SK-N-SH treated with all-trans-retinoic acid at 6 μM for 48 hours (cell line): Measurements from ENCODE around the gene DPYSL3.

ENCODE experiments used
- GLIS3 ChIP-seq: fragments of 250-450 bp; sonication (Bioruptor Pico); IDR thresholded peaks from 2 replicates; pipeline ENCODE4 v1.5.0; 2020; ENCODE audit warnings: mild to moderate bottlenecking, moderate library complexity
- RARB ChIP-seq: fragments of 250-450 bp; sonication (Bioruptor Pico); IDR thresholded peaks from 2 replicates; pipeline ENCODE4 v1.8.0; 2021; ENCODE audit warnings: mild to moderate bottlenecking, moderate library complexity
- TF ChIP-seq, protein P1 (sequence below): fragments of 250-450 bp; sonication (Bioruptor Pico); IDR thresholded peaks from 2 replicates; pipeline ENCODE4 v1.5.1; 2021; ENCODE audit warnings: mild to moderate bottlenecking, moderate library complexity
- TF ChIP-seq, protein P2 (sequence below): fragments of 250-450 bp; sonication (Bioruptor Pico); IDR thresholded peaks from 2 replicates; pipeline ENCODE4 v1.5.1; 2020; ENCODE audit warnings: low read depth, mild to moderate bottlenecking, moderate library complexity

- TF ChIP-seq, protein P1, sequence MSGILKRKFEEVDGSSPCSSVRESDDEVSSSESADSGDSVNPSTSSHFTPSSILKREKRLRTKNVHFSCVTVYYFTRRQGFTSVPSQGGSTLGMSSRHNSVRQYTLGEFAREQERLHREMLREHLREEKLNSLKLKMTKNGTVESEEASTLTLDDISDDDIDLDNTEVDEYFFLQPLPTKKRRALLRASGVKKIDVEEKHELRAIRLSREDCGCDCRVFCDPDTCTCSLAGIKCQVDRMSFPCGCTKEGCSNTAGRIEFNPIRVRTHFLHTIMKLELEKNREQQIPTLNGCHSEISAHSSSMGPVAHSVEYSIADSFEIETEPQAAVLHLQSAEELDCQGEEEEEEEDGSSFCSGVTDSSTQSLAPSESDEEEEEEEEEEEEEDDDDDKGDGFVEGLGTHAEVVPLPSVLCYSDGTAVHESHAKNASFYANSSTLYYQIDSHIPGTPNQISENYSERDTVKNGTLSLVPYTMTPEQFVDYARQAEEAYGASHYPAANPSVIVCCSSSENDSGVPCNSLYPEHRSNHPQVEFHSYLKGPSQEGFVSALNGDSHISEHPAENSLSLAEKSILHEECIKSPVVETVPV (CRISPR knock-in tag), result no peak
- TF ChIP-seq, protein P2, sequence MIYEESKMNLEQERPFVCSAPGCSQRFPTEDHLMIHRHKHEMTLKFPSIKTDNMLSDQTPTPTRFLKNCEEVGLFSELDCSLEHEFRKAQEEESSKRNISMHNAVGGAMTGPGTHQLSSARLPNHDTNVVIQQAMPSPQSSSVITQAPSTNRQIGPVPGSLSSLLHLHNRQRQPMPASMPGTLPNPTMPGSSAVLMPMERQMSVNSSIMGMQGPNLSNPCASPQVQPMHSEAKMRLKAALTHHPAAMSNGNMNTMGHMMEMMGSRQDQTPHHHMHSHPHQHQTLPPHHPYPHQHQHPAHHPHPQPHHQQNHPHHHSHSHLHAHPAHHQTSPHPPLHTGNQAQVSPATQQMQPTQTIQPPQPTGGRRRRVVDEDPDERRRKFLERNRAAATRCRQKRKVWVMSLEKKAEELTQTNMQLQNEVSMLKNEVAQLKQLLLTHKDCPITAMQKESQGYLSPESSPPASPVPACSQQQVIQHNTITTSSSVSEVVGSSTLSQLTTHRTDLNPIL, result no peak
- TF ChIP-seq GLIS3 (CRISPR knock-in tag) (no peak), RARB (no peak)
These were observed 43.4 kb downstream of the DPYSL3 start for GRCh38 chr5:147466360-147466980.
